LNCaP clone FGC (cell line): ENCODE data around the gene NSL1.
A peak's percentile ranks its signal among the peaks of the same experiment; 100 is the strongest.
"Not testable (repeated sequence)": the region's sequence is repeated elsewhere in the genome, so short reads cannot be mapped to it uniquely, and the experiment has no call there.

ENCODE experiments used
- DNase-seq: peaks from one replicate; pipeline ENCODE4 v3.0.0-alpha.2; 2011; ENCODE audit warnings: low read depth
- H3K4me3 ChIP-seq: 2 replicates; pipeline ENCODE4 v1.5.1; 2011; ENCODE audit warnings: mild to moderate bottlenecking, low read depth, low read length, control low read depth
- CTCF ChIP-seq: IDR thresholded peaks from 2 replicates; pipeline ENCODE4 v1.5.1; 2012; ENCODE audit warnings: mild to moderate bottlenecking; ENCODE audit not compliant: control insufficient read depth, insufficient read depth; ENCODE audit errors: extremely low read depth

Gene NSL1

GRCh38 chr1:212783976-212784375 lies 7.6 kb downstream of the NSL1 start:
- H3K4me3 ChIP-seq = no peak overlapping the region
- no peak for DNase-seq
- TF ChIP-seq CTCF = no peak

GRCh38 chr1:212782422-212783154 lies 9.0 kb downstream of the NSL1 start:
- no peak overlapping the region for H3K4me3 ChIP-seq
- TF ChIP-seq CTCF = peak; percentile 76
- DNase-seq = no peak

- no peak overlapping the region for H3K4me3 ChIP-seq
- no peak for DNase-seq
- no peak for TF ChIP-seq CTCF
Measured at GRCh38 chr1:212781225-212781624, 10.4 kb downstream of the NSL1 start.

GRCh38 chr1:212780759-212781158 lies 10.8 kb downstream of the NSL1 start:
- DNase-seq = no peak
- no peak overlapping the region for H3K4me3 ChIP-seq
- no peak for TF ChIP-seq CTCF

- H3K4me3 ChIP-seq, DNase-seq: not testable (repeated sequence)
Measured at GRCh38 chr1:212779086-212779485, 12.5 kb downstream of the NSL1 start.

- no peak for TF ChIP-seq CTCF
- DNase-seq = no peak
- H3K4me3 ChIP-seq = no peak overlapping the region
Measured at GRCh38 chr1:212777151-212777550, 14.4 kb downstream of the NSL1 start.

- TF ChIP-seq CTCF = no peak
- no peak overlapping the region for H3K4me3 ChIP-seq
- DNase-seq = no peak
Measured at GRCh38 chr1:212775241-212775640, 16.3 kb downstream of the NSL1 start.
